Measurements from ENCODE around the gene SDK1.

The SDK1 gene

GRCh38 chr7:3730276-3730675 is 429.2 kb downstream of the SDK1 start:
- TF ChIP-seq CTCF (IDR thresholded peaks at IDR 0.05): no peak
- H3K4me3 ChIP-seq (ENCODE audit: low read depth, low read length): no peak overlapping the region
- H3K9ac ChIP-seq: no peak overlapping the region
- no peaks in the 10 kb centered on the region for H3K79me2 ChIP-seq
- H3K27me3 ChIP-seq (ENCODE audit: control insufficient read depth, insufficient read depth, low read length): no peaks in the 10 kb centered on the region
- no peak overlapping the region for H3K27ac ChIP-seq
- H3K9me3 ChIP-seq (ENCODE audit: control insufficient read depth, low read length): no peaks in the 10 kb centered on the region
- H3K36me3 ChIP-seq (ENCODE audit: control insufficient read depth, insufficient read depth, low read length): no peaks in the 10 kb centered on the region
- no peaks in the 10 kb centered on the region for H3K4me1 ChIP-seq
- H2AFZ ChIP-seq: no peak overlapping the region
- H3K4me2 ChIP-seq (ENCODE audit: low read length): no peak overlapping the region

- H3K27ac ChIP-seq: no peak overlapping the region
- H2AFZ ChIP-seq: no peak overlapping the region
- no peaks in the 10 kb centered on the region for H3K4me1 ChIP-seq
- no peaks in the 10 kb centered on the region for H3K27me3 ChIP-seq (ENCODE audit: control insufficient read depth, insufficient read depth, low read length)
- no peaks in the 10 kb centered on the region for H3K9me3 ChIP-seq (ENCODE audit: control insufficient read depth, low read length)
- no peak overlapping the region for H3K4me3 ChIP-seq (ENCODE audit: low read depth, low read length)
- H3K79me2 ChIP-seq: no peaks in the 10 kb centered on the region
- H3K4me2 ChIP-seq (ENCODE audit: low read length): no peak overlapping the region
- TF ChIP-seq CTCF (IDR thresholded peaks at IDR 0.05): no peak
- H3K36me3 ChIP-seq (ENCODE audit: control insufficient read depth, insufficient read depth, low read length): no peaks in the 10 kb centered on the region
- no peak overlapping the region for H3K9ac ChIP-seq
These were observed 431.4 kb downstream of the SDK1 start for GRCh38 chr7:3732395-3733005.

- Histone ChIP-seq H3K4me2 (ENCODE audit: low read length) (no peak overlapping the region), H3K79me2 (no peaks in the 10 kb centered on the region), H3K9me3 (ENCODE audit: control insufficient read depth, low read length) (no peaks in the 10 kb centered on the region), H3K4me3 (ENCODE audit: low read depth, low read length) (no peak overlapping the region), H3K27me3 (ENCODE audit: control insufficient read depth, insufficient read depth, low read length) (no peaks in the 10 kb centered on the region), H3K36me3 (ENCODE audit: control insufficient read depth, insufficient read depth, low read length) (no peaks in the 10 kb centered on the region), H3K9ac (no peak overlapping the region), H2AFZ (no peak overlapping the region), H3K4me1 (no peaks in the 10 kb centered on the region), H3K27ac (no peak overlapping the region)
- no peak for TF ChIP-seq CTCF (IDR thresholded peaks at IDR 0.05)
These were observed 432.6 kb downstream of the SDK1 start for GRCh38 chr7:3733541-3734140.

GRCh38 chr7:3738964-3739363 is 437.9 kb downstream of the SDK1 start:
- Histone ChIP-seq H3K9ac (no peak overlapping the region), H3K36me3 (ENCODE audit: control insufficient read depth, insufficient read depth, low read length) (no peaks in the 10 kb centered on the region), H3K27ac (no peak overlapping the region), H3K4me2 (ENCODE audit: low read length) (no peak overlapping the region), H3K4me3 (ENCODE audit: low read depth, low read length) (no peak overlapping the region), H3K4me1 (no peaks in the 10 kb centered on the region), H3K9me3 (ENCODE audit: control insufficient read depth, low read length) (no peaks in the 10 kb centered on the region), H2AFZ (no peak overlapping the region), H3K79me2 (no peaks in the 10 kb centered on the region), H3K27me3 (ENCODE audit: control insufficient read depth, insufficient read depth, low read length) (no peaks in the 10 kb centered on the region)
- no peak for TF ChIP-seq CTCF (IDR thresholded peaks at IDR 0.05)

- no peak overlapping the region for H3K27ac ChIP-seq
- H3K9ac ChIP-seq: no peak overlapping the region
- H2AFZ ChIP-seq: no peak overlapping the region
- no peak overlapping the region for H3K4me2 ChIP-seq (ENCODE audit: low read length)
- H3K36me3 ChIP-seq (ENCODE audit: control insufficient read depth, insufficient read depth, low read length): no peaks in the 10 kb centered on the region
- no peak overlapping the region for H3K4me3 ChIP-seq (ENCODE audit: low read depth, low read length)
- no peaks in the 10 kb centered on the region for H3K79me2 ChIP-seq
- H3K27me3 ChIP-seq (ENCODE audit: control insufficient read depth, insufficient read depth, low read length): no peaks in the 10 kb centered on the region
- no peaks in the 10 kb centered on the region for H3K9me3 ChIP-seq (ENCODE audit: control insufficient read depth, low read length)
- TF ChIP-seq CTCF (IDR thresholded peaks at IDR 0.05): no peak
- H3K4me1 ChIP-seq: no peaks in the 10 kb centered on the region
These were observed 438.9 kb downstream of the SDK1 start for GRCh38 chr7:3739983-3740382.

Measured in parathyroid adenoma (tissue), 2 donors.